Measurements from ENCODE around the gene SMIM34. TPM values are rescaled to one million over a fixed set of nuclear protein-coding genes. Genes with fewer than 3 reads are reported as not detected.
"Not testable (repeated sequence)": the region's sequence is repeated elsewhere in the genome, so short reads cannot be mapped to it uniquely, and the experiment has no call there.

The SMIM34 gene
- polyA plus RNA-seq, 1 donor from 2014 or later = not detected

- H3K9me2 ChIP-seq (ENCODE audit: insufficient read depth, low read length); H3K9ac ChIP-seq (ENCODE audit: low read length); H3K4me3 ChIP-seq (ENCODE audit: low read length); H3K27ac ChIP-seq (ENCODE audit: low read length); H3K36me3 ChIP-seq (ENCODE audit: insufficient read depth, low read length); H3K9me3 ChIP-seq (ENCODE audit: low read length); H3K79me2 ChIP-seq (replicated peaks; ENCODE audit: insufficient read depth, low read length); H3F3A ChIP-seq (ENCODE audit: insufficient read depth, low read length, poor library complexity, severe bottlenecking); H2AFZ ChIP-seq (ENCODE audit: low read depth, low read length); H3K27me3 ChIP-seq (ENCODE audit: insufficient read depth, low read depth, low read length); H3K4me2 ChIP-seq (ENCODE audit: low read length); H4K20me1 ChIP-seq (ENCODE audit: insufficient read depth): not testable (repeated sequence)
Measured at GRCh38 chr21:34429710-34430109, 6.0 kb upstream of the SMIM34 start.

GRCh38 chr21:34428441-34428840 lies 4.7 kb upstream of the SMIM34 start:
- not testable (repeated sequence) for H3K27ac ChIP-seq (ENCODE audit: low read length); H3K4me3 ChIP-seq (ENCODE audit: low read length); H3K36me3 ChIP-seq (ENCODE audit: insufficient read depth, low read length); H3K79me2 ChIP-seq (replicated peaks; ENCODE audit: insufficient read depth, low read length); H3K4me2 ChIP-seq (ENCODE audit: low read length); H2AFZ ChIP-seq (ENCODE audit: low read depth, low read length); H3F3A ChIP-seq (ENCODE audit: insufficient read depth, low read length, poor library complexity, severe bottlenecking); H4K20me1 ChIP-seq (ENCODE audit: insufficient read depth); H3K9ac ChIP-seq (ENCODE audit: low read length); H3K9me2 ChIP-seq (ENCODE audit: insufficient read depth, low read length); H3K9me3 ChIP-seq (ENCODE audit: low read length); H3K27me3 ChIP-seq (ENCODE audit: insufficient read depth, low read depth, low read length)

GRCh38 chr21:34427339-34427738 lies 3.6 kb upstream of the SMIM34 start:
- H3K4me3 ChIP-seq (ENCODE audit: low read length); H3F3A ChIP-seq (ENCODE audit: insufficient read depth, low read length, poor library complexity, severe bottlenecking); H3K9me3 ChIP-seq (ENCODE audit: low read length); H3K9ac ChIP-seq (ENCODE audit: low read length); H3K4me2 ChIP-seq (ENCODE audit: low read length); H3K79me2 ChIP-seq (replicated peaks; ENCODE audit: insufficient read depth, low read length); H3K36me3 ChIP-seq (ENCODE audit: insufficient read depth, low read length); H3K27me3 ChIP-seq (ENCODE audit: insufficient read depth, low read depth, low read length); H2AFZ ChIP-seq (ENCODE audit: low read depth, low read length); H3K27ac ChIP-seq (ENCODE audit: low read length); H4K20me1 ChIP-seq (ENCODE audit: insufficient read depth); H3K9me2 ChIP-seq (ENCODE audit: insufficient read depth, low read length): not testable (repeated sequence)

- not testable (repeated sequence) for H4K20me1 ChIP-seq (ENCODE audit: insufficient read depth); H3K9ac ChIP-seq (ENCODE audit: low read length); H3K27ac ChIP-seq (ENCODE audit: low read length); H3K36me3 ChIP-seq (ENCODE audit: insufficient read depth, low read length); H3K4me3 ChIP-seq (ENCODE audit: low read length); H3K9me3 ChIP-seq (ENCODE audit: low read length); H3K79me2 ChIP-seq (replicated peaks; ENCODE audit: insufficient read depth, low read length); H3K9me2 ChIP-seq (ENCODE audit: insufficient read depth, low read length); H3K4me2 ChIP-seq (ENCODE audit: low read length); H2AFZ ChIP-seq (ENCODE audit: low read depth, low read length); H3K27me3 ChIP-seq (ENCODE audit: insufficient read depth, low read depth, low read length); H3F3A ChIP-seq (ENCODE audit: insufficient read depth, low read length, poor library complexity, severe bottlenecking)
Measured at GRCh38 chr21:34417448-34418077, 6.2 kb downstream of the SMIM34 start.

GRCh38 chr21:34407294-34407693 lies 16.5 kb downstream of the SMIM34 start:
- not testable (repeated sequence) for H2AFZ ChIP-seq (ENCODE audit: low read depth, low read length); H3K9me2 ChIP-seq (ENCODE audit: insufficient read depth, low read length); H4K20me1 ChIP-seq (ENCODE audit: insufficient read depth); H3K4me3 ChIP-seq (ENCODE audit: low read length); H3K27ac ChIP-seq (ENCODE audit: low read length); H3K9me3 ChIP-seq (ENCODE audit: low read length); H3K4me2 ChIP-seq (ENCODE audit: low read length); H3K27me3 ChIP-seq (ENCODE audit: insufficient read depth, low read depth, low read length); H3F3A ChIP-seq (ENCODE audit: insufficient read depth, low read length, poor library complexity, severe bottlenecking); H3K79me2 ChIP-seq (replicated peaks; ENCODE audit: insufficient read depth, low read length); H3K36me3 ChIP-seq (ENCODE audit: insufficient read depth, low read length); H3K9ac ChIP-seq (ENCODE audit: low read length)

GRCh38 chr21:34406676-34407075 lies 17.1 kb downstream of the SMIM34 start:
- not testable (repeated sequence) for H2AFZ ChIP-seq (ENCODE audit: low read depth, low read length); H3K4me3 ChIP-seq (ENCODE audit: low read length); H3F3A ChIP-seq (ENCODE audit: insufficient read depth, low read length, poor library complexity, severe bottlenecking)

GRCh38 chr21:34406102-34406501 lies 17.6 kb downstream of the SMIM34 start:
- H3K4me2 ChIP-seq (ENCODE audit: low read length); H4K20me1 ChIP-seq (ENCODE audit: insufficient read depth); H3K9me2 ChIP-seq (ENCODE audit: insufficient read depth, low read length); H3K27me3 ChIP-seq (ENCODE audit: insufficient read depth, low read depth, low read length); H3K79me2 ChIP-seq (replicated peaks; ENCODE audit: insufficient read depth, low read length); H3F3A ChIP-seq (ENCODE audit: insufficient read depth, low read length, poor library complexity, severe bottlenecking); H3K9me3 ChIP-seq (ENCODE audit: low read length); H3K4me3 ChIP-seq (ENCODE audit: low read length); H3K27ac ChIP-seq (ENCODE audit: low read length); H3K36me3 ChIP-seq (ENCODE audit: insufficient read depth, low read length); H3K9ac ChIP-seq (ENCODE audit: low read length); H2AFZ ChIP-seq (ENCODE audit: low read depth, low read length): not testable (repeated sequence)

More at GRCh38 chr21:34406676-34407075, 17.1 kb downstream of the SMIM34 start:
- not testable (repeated sequence) for H3K36me3 ChIP-seq (ENCODE audit: insufficient read depth, low read length); H3K4me2 ChIP-seq (ENCODE audit: low read length); H3K9me2 ChIP-seq (ENCODE audit: insufficient read depth, low read length); H3K9me3 ChIP-seq (ENCODE audit: low read length); H3K27ac ChIP-seq (ENCODE audit: low read length); H3K27me3 ChIP-seq (ENCODE audit: insufficient read depth, low read depth, low read length); H4K20me1 ChIP-seq (ENCODE audit: insufficient read depth); H3K9ac ChIP-seq (ENCODE audit: low read length); H3K79me2 ChIP-seq (replicated peaks; ENCODE audit: insufficient read depth, low read length)

- H2AFZ ChIP-seq (ENCODE audit: low read depth, low read length); H3K4me3 ChIP-seq (ENCODE audit: low read length); H3K36me3 ChIP-seq (ENCODE audit: insufficient read depth, low read length); H3K9me2 ChIP-seq (ENCODE audit: insufficient read depth, low read length); H4K20me1 ChIP-seq (ENCODE audit: insufficient read depth); H3K9me3 ChIP-seq (ENCODE audit: low read length); H3K4me2 ChIP-seq (ENCODE audit: low read length); H3K79me2 ChIP-seq (replicated peaks; ENCODE audit: insufficient read depth, low read length); H3K27me3 ChIP-seq (ENCODE audit: insufficient read depth, low read depth, low read length); H3K27ac ChIP-seq (ENCODE audit: low read length); H3F3A ChIP-seq (ENCODE audit: insufficient read depth, low read length, poor library complexity, severe bottlenecking); H3K9ac ChIP-seq (ENCODE audit: low read length): not testable (repeated sequence)
Measured at GRCh38 chr21:34405686-34406085, 18.1 kb downstream of the SMIM34 start.
